GM18873 (cell line): ENCODE data around the gene OR4D10.
A peak's percentile ranks its signal among the peaks of the same experiment; 100 is the strongest.
"Not testable (repeated sequence)": the region's sequence is repeated elsewhere in the genome, so short reads cannot be mapped to it uniquely, and the experiment has no call there.

Experiments used
- ATAC-seq: cut with Tn5 transposase; IDR thresholded peaks from one replicate; pipeline ENCODE4 v1.9.1; 2021; ENCODE audit warnings: mild to moderate bottlenecking, moderate library complexity, moderate number of reproducible peaks; ENCODE audit not compliant: unreplicated experiment, low FRiP score

OR4D10 gene

GRCh38 chr11:59473015-59473414 is at the start of gene OR4D10:
Gene OR4D10 (plus strand): TSS chr11:59473315. CDS start chr11:59477430, 4,115 bp downstream.
- ATAC-seq = no peak

DNA sequence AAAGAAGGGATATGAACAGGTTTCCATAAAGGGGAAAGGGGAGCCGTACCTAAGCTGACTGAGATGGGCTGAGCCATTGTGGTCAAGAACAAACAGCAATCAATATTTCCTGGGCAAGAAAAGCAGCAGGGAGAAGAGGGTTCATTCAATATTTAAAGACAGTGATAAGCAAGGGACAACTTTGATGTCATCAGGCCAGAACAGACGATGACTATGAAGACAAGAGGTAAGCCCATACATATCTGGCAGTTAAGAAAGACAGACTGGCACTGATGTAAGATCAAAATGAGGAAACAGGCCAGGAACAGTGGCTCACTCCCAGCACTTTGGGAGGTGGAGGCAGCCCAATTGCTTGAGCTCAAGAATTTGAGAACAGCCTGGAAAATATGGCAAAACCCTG is 49.3 kb upstream of the OR4D10 start:
- ATAC-seq = no peak

GRCh38 chr11:59425131-59425530 is 48.0 kb upstream of the OR4D10 start:
- no peak for ATAC-seq

DNA sequence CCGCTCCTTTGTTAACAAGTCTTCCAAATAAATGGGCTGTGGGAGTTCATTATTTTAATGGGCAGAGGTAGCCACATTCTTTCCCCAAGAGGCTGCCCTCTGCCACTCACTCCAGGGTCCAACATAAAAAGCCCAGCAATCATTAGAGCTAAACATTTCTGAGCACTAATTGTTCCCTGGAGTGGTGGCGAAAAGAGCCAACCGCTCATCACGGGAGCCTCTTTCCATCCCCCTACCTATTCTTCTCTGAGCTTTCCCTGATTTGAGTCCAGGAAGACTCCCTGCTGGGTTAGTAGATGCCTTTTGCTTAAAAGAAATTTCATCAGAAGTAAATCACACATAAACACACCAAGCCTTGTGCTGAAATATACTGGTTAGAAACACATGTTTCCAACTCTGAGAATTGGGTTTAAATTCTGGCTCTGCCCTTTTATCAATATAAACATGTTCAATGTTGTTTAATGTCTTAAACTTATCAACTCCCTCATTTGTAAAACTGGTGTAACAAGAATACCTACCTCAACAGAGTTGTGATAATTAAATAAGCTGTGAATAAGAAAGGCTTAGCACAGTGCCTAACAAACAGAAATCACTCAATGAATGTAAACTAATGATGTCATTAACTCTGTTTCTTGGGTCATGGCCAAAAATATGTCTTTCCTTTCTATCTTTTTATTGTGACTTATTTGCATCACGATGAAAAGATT is 46.6 kb upstream of the OR4D10 start, which contains the start of gene OR5A2:
TSS of gene OR5A2 (minus strand) at position 53 of the 707 bp plus-strand sequence. CDS start 3,460 bp downstream, outside the sequence.
- no peak for ATAC-seq

DNA sequence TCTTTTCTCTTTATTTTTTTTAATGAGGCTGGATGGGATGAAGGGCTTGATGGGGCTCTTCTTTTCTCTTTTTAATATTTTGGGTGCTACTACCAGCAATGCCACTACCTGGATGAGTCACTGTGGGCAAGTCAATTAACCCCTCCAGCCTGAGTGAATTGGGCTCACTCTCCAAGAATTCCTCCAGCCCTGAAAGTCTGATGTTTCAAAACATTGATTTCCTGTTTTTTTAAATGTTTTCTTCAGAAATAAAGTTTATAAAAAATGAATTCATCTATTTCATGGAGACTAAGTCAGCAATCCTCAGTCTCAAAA is 46.1 kb upstream of the OR4D10 start:
- no peak for ATAC-seq

DNA sequence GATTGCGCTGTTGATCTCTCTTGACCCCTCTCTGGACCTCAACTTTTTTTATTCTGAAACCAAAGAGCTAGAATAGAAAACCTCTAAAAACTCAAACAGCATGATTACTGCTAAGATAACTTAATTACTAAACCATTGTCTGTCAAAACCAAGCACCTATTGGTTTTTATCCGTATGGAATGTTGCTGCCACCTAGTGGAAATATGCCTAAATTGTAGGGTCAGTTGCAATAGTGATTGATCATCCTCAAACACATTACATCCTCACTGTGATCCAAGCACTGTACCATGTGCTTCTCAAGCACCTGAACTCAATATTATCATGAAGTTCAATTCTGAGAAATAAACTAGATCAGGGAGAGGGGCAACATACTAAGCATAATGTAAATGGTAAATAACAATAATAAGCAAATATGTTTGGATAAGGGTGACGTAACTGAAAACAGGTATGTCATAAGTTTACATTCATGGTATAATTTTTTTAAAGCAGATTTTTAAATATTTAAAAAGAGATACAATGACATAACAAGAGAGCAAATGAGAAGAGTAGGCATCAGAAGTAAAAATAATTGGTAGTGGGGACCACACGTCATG is 43.1 kb upstream of the OR4D10 start:
- peak; percentile 62 for ATAC-seq

DNA sequence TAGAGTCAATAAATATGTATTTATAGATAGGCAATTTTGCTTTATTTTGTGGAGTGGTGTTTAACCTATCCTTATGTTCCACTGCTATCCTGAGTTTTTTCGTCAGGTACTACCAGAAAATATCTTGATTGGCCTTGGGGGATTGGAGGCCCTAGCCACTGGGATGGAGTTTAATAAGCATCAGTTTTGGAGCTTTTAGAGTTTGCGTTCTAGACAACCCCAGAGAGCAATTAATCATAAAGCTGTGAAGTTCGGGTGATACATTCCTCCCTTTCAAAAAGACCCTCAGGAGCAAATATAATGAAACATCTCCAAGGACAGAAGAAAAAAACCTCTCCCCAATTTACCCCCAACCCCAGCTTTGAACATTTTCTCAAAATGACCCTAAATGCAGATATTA is 36.9 kb upstream of the OR4D10 start, which contains the start of gene OR5A1:
TSS of gene OR5A1 (plus strand) at position 301 of the 400 bp plus-strand sequence. CDS start 6,700 bp downstream, outside the sequence.
- no peak for ATAC-seq

DNA sequence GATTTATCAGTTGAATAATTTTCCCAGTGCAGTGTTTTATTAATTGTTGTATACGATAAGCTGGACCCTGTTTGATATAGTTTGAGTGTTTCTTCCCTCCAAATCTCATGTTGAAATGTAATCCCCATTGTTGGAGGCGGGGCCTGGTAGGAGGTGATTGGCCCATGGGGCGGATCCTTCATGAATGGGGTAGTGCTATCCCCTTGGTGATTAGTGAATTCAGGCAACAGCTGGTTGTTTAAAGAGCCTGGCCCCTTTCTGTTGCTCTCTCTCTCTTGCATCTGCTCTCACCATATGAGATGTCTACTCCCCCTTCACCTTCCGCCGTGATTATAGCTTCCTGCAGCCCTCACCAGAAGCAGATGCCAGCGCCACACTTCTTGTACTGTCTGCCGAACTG is 35.3 kb upstream of the OR4D10 start:
- ATAC-seq = no peak

GRCh38 chr11:59445624-59446023 is 27.5 kb upstream of the OR4D10 start:
- ATAC-seq = not testable (repeated sequence)

- no peak for ATAC-seq
Observed at GRCh38 chr11:59448484-59448883, 24.6 kb upstream of the OR4D10 start.

DNA sequence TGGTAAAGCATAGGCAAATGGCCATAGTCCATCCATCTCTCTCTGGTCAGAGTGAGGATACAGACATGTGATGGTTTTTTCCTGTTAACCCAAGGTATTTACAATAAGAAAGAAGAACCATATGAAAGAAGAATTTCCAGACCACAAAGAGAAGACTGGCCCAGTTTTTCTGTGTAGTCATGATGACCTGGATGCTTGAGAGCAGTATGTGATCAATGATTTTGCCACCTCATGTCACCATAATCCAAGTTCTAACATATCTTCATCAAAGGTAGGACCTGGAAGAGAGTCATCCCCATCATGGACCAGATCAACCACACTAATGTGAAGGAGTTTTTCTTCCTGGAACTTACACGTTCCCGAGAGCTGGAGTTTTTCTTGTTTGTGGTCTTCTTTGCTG is 16.5 kb upstream of the OR4D10 start, which contains the start of gene OR4D6:
TSS of gene OR4D6 (plus strand) at position 301 of the 400 bp plus-strand sequence. CDS start at position 301, 0 bp downstream.
- ATAC-seq = no peak

- no peak for ATAC-seq
Observed at GRCh38 chr11:59459916-59460315, 13.2 kb upstream of the OR4D10 start.

DNA sequence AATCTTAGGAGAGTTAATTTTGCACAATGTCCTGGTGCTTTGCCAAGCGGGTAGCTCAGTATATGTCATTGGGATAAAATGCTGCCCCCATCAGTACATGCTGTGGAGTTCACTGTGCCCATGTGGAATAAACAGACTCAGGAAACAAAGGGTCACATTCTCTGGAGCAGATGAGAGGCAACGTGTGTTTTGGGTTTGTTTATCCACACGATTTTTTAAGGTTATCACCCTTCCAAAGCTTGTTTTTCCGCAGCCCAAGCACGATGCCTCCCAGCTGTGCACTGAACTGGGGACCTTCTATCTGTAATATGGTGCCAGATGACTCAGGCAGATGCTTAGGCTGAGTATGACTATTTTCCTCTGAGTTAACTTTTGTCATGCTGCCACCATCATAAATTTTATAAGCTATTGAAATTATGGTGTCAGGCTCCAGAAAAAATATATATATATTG is 9.9 kb upstream of the OR4D10 start:
- no peak for ATAC-seq

DNA sequence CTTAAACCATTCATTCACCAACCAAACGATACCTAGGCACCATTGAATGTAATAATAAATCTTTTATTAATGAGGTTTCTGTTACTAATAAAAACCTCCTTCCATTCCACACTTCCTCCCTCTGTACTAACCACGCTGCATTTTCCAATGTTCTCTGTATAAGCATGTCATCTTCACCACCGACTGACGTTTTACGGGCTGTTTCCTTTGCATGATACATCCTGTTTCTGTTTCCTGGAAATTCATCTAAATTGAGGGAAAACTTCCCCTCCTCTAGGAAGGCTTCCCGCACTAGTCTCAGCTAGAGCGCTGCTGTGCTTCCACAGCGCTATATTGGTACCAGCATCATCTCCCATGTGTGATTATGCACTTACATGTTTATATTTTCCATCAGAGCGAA is 2.1 kb downstream of the OR4D10 start:
- no peak for ATAC-seq

DNA sequence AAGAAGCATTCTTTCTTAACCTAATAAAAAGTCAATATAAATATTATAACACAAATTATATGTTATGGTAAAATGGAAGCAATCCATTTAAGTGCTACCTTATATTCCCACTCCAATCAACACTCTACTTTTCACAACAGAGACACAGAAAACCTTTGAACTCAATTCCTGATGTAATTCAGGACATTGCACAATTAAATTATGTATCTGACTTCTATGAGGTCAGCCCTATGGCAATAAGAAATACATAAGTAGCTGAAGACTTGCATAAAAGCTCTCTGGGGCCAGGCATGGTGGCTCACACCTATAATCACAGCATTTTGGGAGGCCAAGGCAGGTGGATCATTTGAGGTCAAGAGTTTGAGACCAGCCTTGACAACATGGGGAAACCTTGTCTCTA is 6.8 kb downstream of the OR4D10 start:
- no peak for ATAC-seq

DNA sequence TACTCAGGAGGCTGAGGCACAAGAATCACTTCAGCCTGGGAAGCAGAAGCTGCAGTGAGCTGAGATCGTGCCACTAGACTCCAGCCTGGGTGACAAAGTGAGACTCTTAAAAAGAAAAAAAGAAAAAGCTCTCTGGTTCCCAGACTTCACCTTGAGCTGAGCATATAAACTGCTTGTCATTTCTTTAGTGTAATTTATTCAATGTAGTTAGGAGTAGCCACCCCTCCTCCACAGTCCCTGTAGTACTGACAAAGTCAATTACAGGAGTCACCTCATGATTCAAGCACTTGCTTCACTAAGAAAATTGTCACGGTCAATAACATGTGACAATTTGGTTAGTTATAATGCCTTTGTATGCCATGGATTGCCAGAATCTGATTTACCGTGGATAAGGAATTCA is 7.2 kb downstream of the OR4D10 start:
- no peak for ATAC-seq

DNA sequence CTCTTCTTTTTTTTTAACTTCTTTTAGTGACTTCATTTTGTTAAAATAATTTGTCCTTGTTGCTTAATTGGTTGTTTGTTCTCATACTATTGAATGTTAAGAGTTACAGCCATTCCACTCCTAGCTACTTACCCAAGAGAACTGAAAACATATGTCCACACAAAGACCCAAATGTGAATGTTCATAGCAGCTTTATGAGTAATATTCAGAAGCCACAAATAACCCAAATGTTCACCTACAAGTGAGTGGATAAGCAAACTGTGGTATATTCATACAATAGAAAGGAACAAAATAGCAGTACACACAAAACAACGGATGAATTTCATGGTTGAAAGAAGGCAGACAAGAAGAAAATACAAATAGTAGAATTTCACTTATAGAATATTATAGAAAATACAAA is 28.8 kb downstream of the OR4D10 start:
- ATAC-seq = no peak

- no peak for ATAC-seq
Observed at GRCh38 chr11:59503276-59503675, 30.2 kb downstream of the OR4D10 start, which contains the start of gene OR4D11. Gene OR4D11 (plus strand): TSS chr11:59503576. CDS start chr11:59503576, 0 bp downstream.

DNA sequence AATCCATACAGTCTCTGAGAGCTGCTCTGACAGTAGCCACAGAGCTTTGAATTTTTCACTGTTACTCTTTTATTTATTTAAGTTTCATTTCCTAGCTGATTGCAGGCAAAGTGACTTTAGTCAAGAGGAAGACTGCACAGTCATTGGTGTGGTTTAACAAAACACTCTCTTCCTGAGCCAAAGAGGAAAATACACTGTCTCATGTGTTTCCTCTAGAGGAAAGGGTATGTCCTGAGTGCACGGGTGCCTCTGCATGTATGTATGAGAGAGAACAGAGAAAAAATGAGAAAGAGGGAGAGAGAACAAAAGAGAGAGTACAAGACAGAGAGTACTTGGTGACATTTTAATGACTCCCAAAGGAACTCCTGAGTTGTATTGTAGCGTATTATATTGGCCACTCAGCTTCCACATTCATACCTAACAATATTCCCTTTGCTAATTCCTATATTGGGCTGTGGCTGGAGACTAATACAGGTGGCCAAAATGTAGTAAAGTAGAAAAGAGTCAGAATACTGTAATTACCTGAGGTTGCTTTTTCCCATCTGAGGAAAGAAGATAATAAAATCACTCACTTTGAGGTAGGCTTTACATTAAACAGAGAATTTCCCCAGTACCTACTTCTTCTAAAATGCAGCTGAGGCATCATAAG is 38.0 kb downstream of the OR4D10 start, which contains the start of gene OR4D9:
TSS of gene OR4D9 (plus strand) at position 599 of the 649 bp plus-strand sequence. CDS start 3,374 bp downstream, outside the sequence.
- no peak for ATAC-seq

GRCh38 chr11:59511675-59512074 is 38.6 kb downstream of the OR4D10 start:
- ATAC-seq = no peak

DNA sequence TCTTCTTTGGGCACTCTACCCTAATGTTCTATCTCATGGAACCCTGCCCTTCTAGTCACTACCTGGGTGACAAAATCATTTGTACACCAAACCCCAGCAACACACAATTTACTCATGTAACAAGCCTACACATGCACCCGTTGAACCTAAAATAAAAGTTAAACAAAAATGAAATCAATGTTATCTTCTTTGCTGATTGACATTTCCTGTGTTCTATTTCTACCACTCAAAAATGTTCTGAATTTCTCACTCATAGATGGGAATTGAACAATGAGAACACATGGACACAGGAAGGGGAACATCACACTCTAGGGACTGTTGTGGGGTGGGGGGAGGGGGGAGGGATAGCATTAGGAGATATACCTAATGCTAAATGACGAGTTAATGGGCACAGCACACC is 47.0 kb downstream of the OR4D10 start:
- not testable (repeated sequence) for ATAC-seq
